K562 (cell line): ENCODE data around the gene CDH12. TPM values are rescaled to one million over a fixed set of nuclear protein-coding genes. Genes with fewer than 3 reads are reported as not detected.

Source experiments
- ATAC-seq: fragments of 200-7000 bp; cut with Tn5 transposase; 3 replicates; pipeline ENCODE4 v1.9.1; 2020; ENCODE audit warnings: moderate library complexity
- BruUV-seq: library from RNA; stranded (reverse); fragments of 400-500 nt; replicated peaks from 2 replicates; lab custom pipeline; 2021; lab: Mats Ljungman, UMichigan
- CTCF ChIA-PET: fragments of 300-600 bp; formaldehyde crosslinking; extraction: SDS; loops from one replicate; lab custom pipeline; 2021; ENCODE audit warnings: low intra/inter-chr PET ratio; lab: Yijun Ruan, JAX
- POLR2A ChIA-PET: fragments of 300-600, 350-650 bp; sonication (Branson Sonifier 250); formaldehyde crosslinking; extraction: SDS; loops from one replicate; lab custom pipeline; 2021; ENCODE audit warnings: antibody characterized with exemption, inconsistent platforms; lab: Yijun Ruan, JAX
- DNase-seq, 4 experiments: peaks; one replicate each; pipeline versions ENCODE4 v3.0.0 to v3.0.0-alpha.2; 2011 to 2018; ENCODE audit warnings: low spot score in 3 of 4, mixed read lengths in 3 of 4; ENCODE audit errors: extremely low read depth in 1 of 4
- FAIRE-seq: peaks from 2 replicates; lab custom pipeline; 2011; peaks lifted over from hg19 to GRCh38; lab: Jason Lieb, UNC
- H2AFZ ChIP-seq: 2 replicates; pipeline ENCODE4 v1.6.0; 2011; ENCODE audit warnings: low read depth, low read length, control low read depth, inconsistent platforms
- H3K27ac ChIP-seq: fragments of 200-600 bp; 3 replicates; pipeline ENCODE4 v1.8.0; 2011; ENCODE audit warnings: low read depth, mild to moderate bottlenecking, control low read depth, inconsistent platforms, low read length, moderate library complexity, mixed read lengths; ENCODE audit errors: extremely low read depth
- H3K27me3 ChIP-seq, 2 experiments: fragments of 300-600 bp in 1 of 2; 2 replicates in 1 of 2; 3 replicates in 1 of 2; pipeline versions ENCODE4 v1.6.0 to v1.8.0; 2011; ENCODE audit warnings: inconsistent platforms in 2 of 2, low read length in 2 of 2, mild to moderate bottlenecking in 1 of 2, mixed read lengths in 1 of 2, moderate library complexity in 1 of 2; ENCODE audit not compliant: control insufficient read depth in 2 of 2, insufficient read depth in 2 of 2
- H3K36me3 ChIP-seq: fragments of 300-600 bp; 3 replicates; pipeline ENCODE4 v1.8.0; 2011; ENCODE audit warnings: mild to moderate bottlenecking, low read length, inconsistent platforms; ENCODE audit not compliant: control insufficient read depth, insufficient read depth
- H3K4me1 ChIP-seq, 2 experiments: fragments of 200-600 bp in 1 of 2; replicated peaks in 1 of 2; 2 replicates in 1 of 2; 3 replicates in 1 of 2; pipeline versions ENCODE4 v1.5.1 to v1.8.0; 2011; ENCODE audit warnings: inconsistent platforms in 2 of 2, low read length in 2 of 2, mild to moderate bottlenecking in 1 of 2, mixed read lengths in 1 of 2, moderate library complexity in 1 of 2; ENCODE audit not compliant: control insufficient read depth in 2 of 2, insufficient read depth in 2 of 2
- H3K4me2 ChIP-seq: 2 replicates; pipeline ENCODE4 v1.6.1; 2011; ENCODE audit warnings: low read length, control low read depth, inconsistent platforms, mixed read lengths; ENCODE audit not compliant: insufficient read depth
- H3K4me3 ChIP-seq: fragments of 200-600 bp; sonication (generic), shearing (Covaris generic); 2 replicates; pipeline ENCODE4 v1.5.1; 2016; ENCODE audit warnings: control low read depth, inconsistent platforms
- H3K79me2 ChIP-seq: fragments of 200-600 bp; 3 replicates; pipeline ENCODE4 v1.8.0; 2011; ENCODE audit warnings: low read length, inconsistent platforms; ENCODE audit not compliant: control insufficient read depth, insufficient read depth
- H3K9ac ChIP-seq, 2 experiments: 2 replicates each; pipeline versions ENCODE4 v1.6.0 to v1.6.1; 2011; ENCODE audit warnings: low read depth in 2 of 2, low read length in 2 of 2, control low read depth in 1 of 2, inconsistent platforms in 1 of 2, mild to moderate bottlenecking in 1 of 2, mixed read lengths in 1 of 2; ENCODE audit not compliant: insufficient read depth in 1 of 2
- H3K9me1 ChIP-seq: one replicate; pipeline ENCODE4 v1.6.0; 2011; ENCODE audit warnings: inconsistent platforms, mild to moderate bottlenecking, low read length, moderate library complexity; ENCODE audit not compliant: control insufficient read depth, insufficient read depth
- H3K9me3 ChIP-seq: replicated peaks from 2 replicates; pipeline ENCODE4 v1.5.1; 2011; ENCODE audit warnings: low read depth, low read length, inconsistent platforms; ENCODE audit not compliant: control insufficient read depth, insufficient read depth
- H4K20me1 ChIP-seq: replicated peaks from 2 replicates; pipeline ENCODE4 v1.6.1; 2011; ENCODE audit warnings: low read length, inconsistent platforms, mixed read lengths; ENCODE audit not compliant: control insufficient read depth, insufficient read depth
- ATF3 ChIP-seq, 2 experiments: fragments of 450-650 bp in 1 of 2; sonication (generic) in 1 of 2; formaldehyde crosslinking in 1 of 2; IDR thresholded peaks in 1 of 2; conservative IDR thresholded peaks in 1 of 2; 2 replicates each; pipeline versions ENCODE4 v1.6.1 to v1.8.1; 2016 to 2023; ENCODE audit warnings: mild to moderate bottlenecking in 2 of 2, moderate library complexity in 2 of 2, inconsistent platforms in 1 of 2, missing genetic modification reagents in 1 of 2
- CEBPB ChIP-seq: fragments of 450-650 bp; IDR thresholded peaks from 2 replicates; pipeline ENCODE4 v1.6.1; 2016; ENCODE audit warnings: missing genetic modification characterization, missing compliant biosample characterization
- CEBPG ChIP-seq, 3 experiments: fragments of 200-800 bp in 1 of 3; sonication (Bioruptor generic) in 1 of 3; sonication (generic) in 1 of 3; formaldehyde crosslinking in 1 of 3; IDR thresholded peaks in 2 of 3; conservative IDR thresholded peaks in 1 of 3; 2 replicates each; pipeline versions ENCODE4 v1.6.1 to v1.8.0; 2016 to 2022; ENCODE audit warnings: missing compliant biosample characterization in 2 of 3, missing genetic modification characterization in 2 of 3, mild to moderate bottlenecking in 1 of 3, missing genetic modification reagents in 1 of 3
- CHD4 ChIP-seq: fragments of 200-600 bp; sonication (generic); IDR thresholded peaks from 3 replicates; pipeline ENCODE4 v1.6.1; 2012; ENCODE audit warnings: low read depth, mild to moderate bottlenecking, mixed read lengths, low read length, inconsistent platforms; ENCODE audit not compliant: insufficient read depth, insufficient replicate concordance, poor library complexity, severe bottlenecking
- PRDM10 ChIP-seq: fragments of 450-650 bp; IDR thresholded peaks from 2 replicates; pipeline ENCODE4 v1.6.1; 2018; ENCODE audit not compliant: partially characterized antibody
- TAF15 ChIP-seq: fragments of 200-400 bp; formaldehyde crosslinking; IDR thresholded peaks from 2 replicates; pipeline ENCODE4 v1.6.1; 2017; ENCODE audit warnings: mild to moderate bottlenecking, low read depth, low read length, moderate library complexity
- TFAP4 ChIP-seq: sonication (generic); formaldehyde crosslinking; IDR thresholded peaks from 2 replicates; pipeline ENCODE4 v1.8.0; 2022; ENCODE audit warnings: missing genetic modification reagents, mild to moderate bottlenecking, moderate library complexity, borderline replicate concordance
- WGBS: fragments of 100-300 bp; shearing (Covaris generic); methylation state at CpG from one replicate; pipeline ENCODE4 v1.1.6; 2016; ENCODE audit warnings: low coverage, mixed read lengths; ENCODE audit not compliant: insufficient coverage; ENCODE audit errors: missing lambda C conversion rate; 5-methylcytosine and 5-hydroxymethylcytosine counted together
- in situ Hi-C: fragments of 300-500 bp; cut with MboI; formaldehyde crosslinking; loops from 4 replicates; pipeline ENCODE4 v1.15.0; 2018; ENCODE audit warnings: inconsistent platforms, mixed read lengths
- intact Hi-C: fragments of 100-400 bp; cut with micrococcal nuclease; formaldehyde crosslinking; loops from 2 replicates; pipeline ENCODE4 v1.14.2; 2022
- polyA plus RNA-seq, 8 experiments: library from polyadenylated mRNA; depleted of rRNA in 4 of 8; stranded (reverse) in 5 of 8; unstranded in 3 of 8; fragments of >200 nt; fragmentation: Nextera tagmentation in 2 of 8; fragmentation: Illumina TruSeq in 1 of 8; extraction: Ambion mirVana in 2 of 8; extraction: Trizol in 1 of 8; gene quantifications; 2 replicates each; pipeline versions ENCODE4 v1.2.1 to v1.2.3, GENCODE V29; 2011 to 2014; ENCODE audit warnings: inconsistent platforms in 1 of 8, missing spikeins in 1 of 8
- total RNA-seq, 7 experiments: library from RNA; depleted of rRNA in 6 of 7; stranded (reverse); fragments of >200 nt in 6 of 7; fragmentation: Illumina TruSeq in 2 of 7; extraction: Trizol in 2 of 7; gene quantifications; 2 replicates each; pipeline versions ENCODE4 v1.2.1 to v1.2.3, GENCODE V29; 2011 to 2021; ENCODE audit warnings: low replicate concordance in 1 of 7

The CDH12 gene
- total and polyA plus RNA-seq, 9 of the 15 experiments (the other 6 are each of a cell fraction or from before 2014, with no cell fraction given) = 0.03 to 1.7 (median 0.37) TPM

GRCh38 chr5:22480305-22480704 lies 372.8 kb downstream of the CDH12 start (continued):
- no peak for TF ChIP-seq CHD4

GRCh38 chr5:22473886-22474285 lies 379.3 kb downstream of the CDH12 start:
- no peak for ATAC-seq
- POLR2A ChIA-PET = no interaction called here
- no peaks in the 10 kb centered on the region for H4K20me1 ChIP-seq
- H3K27ac ChIP-seq = no peak overlapping the region
- H3K9me3 ChIP-seq = no peaks in the 10 kb centered on the region
- no peak for FAIRE-seq
- BruUV-seq = no TSS peak
- no peak for DNase-seq
- no peaks in the 10 kb centered on the region for H3K79me2 ChIP-seq
- H3K9ac ChIP-seq = no peak overlapping the region
- no peak overlapping the region for H3K4me3 ChIP-seq
- no peaks in the 10 kb centered on the region for H3K36me3 ChIP-seq
- H3K27me3 ChIP-seq = no peaks in the 10 kb centered on the region
- H3K9me1 ChIP-seq = no peaks in the 10 kb centered on the region
- H3K4me1 ChIP-seq = no peaks in the 10 kb centered on the region
- no peak for TF ChIP-seq PRDM10
- TF ChIP-seq ATF3 (IDR thresholded peaks at IDR 0.05) = 0 out of 2 replicates have a peak, but pooled peaks have one; percentile 15
- no peak for TF ChIP-seq ATF3 (CRISPR knock-in tag; conservative IDR thresholded peaks at IDR 0.05)
- no peak for TF ChIP-seq CEBPG (CRISPR knock-in tag; IDR thresholded peaks at IDR 0.05)
- TF ChIP-seq CEBPG (tag; conservative IDR thresholded peaks at IDR 0.05 in 1 of 2, IDR thresholded peaks at IDR 0.05 in 1 of 2) = peak in 1 of 2 experiments; percentile 66; a peak in 2 of 4 replicates
- no peak for TF ChIP-seq TAF15
- peak; percentile 19; the same call in 1 of the 2 replicates for TF ChIP-seq CEBPB
- TF ChIP-seq TFAP4 = no peak
- intact Hi-C loops (no loop called here), in situ Hi-C loops (no loop called here)
- CTCF ChIA-PET = no interaction called here
- no peak overlapping the region for H2AFZ ChIP-seq
- no peak overlapping the region for H3K4me2 ChIP-seq
- WGBS = 0% methylated on average over 2 of the region's 2 CpGs
